HepG2 (cell line): Measurements from ENCODE around the gene OR2T2. TPM values are rescaled to one million over a fixed set of nuclear protein-coding genes. Genes with fewer than 3 reads are reported as not detected.

Experiments
- ATAC-seq: fragments of 200-7000 bp; cut with Tn5 transposase; 3 replicates; pipeline ENCODE4 v1.9.1; 2020; ENCODE audit warnings: mild to moderate bottlenecking, moderate library complexity
- BruUV-seq: library from RNA; stranded (reverse); fragments of 400-500 nt; replicated peaks from 2 replicates; lab custom pipeline; 2021; lab: Mats Ljungman, UMichigan
- CTCF ChIA-PET: fragments of 300-600 bp; formaldehyde crosslinking; extraction: SDS; loops from one replicate; lab custom pipeline; 2021; ENCODE audit warnings: low total read pairs, inconsistent platforms, low intra/inter-chr PET ratio; lab: Yijun Ruan, JAX
- POLR2A ChIA-PET: fragments of 350-600 bp; sonication (Branson Sonifier 250); formaldehyde crosslinking; loops from one replicate; lab custom pipeline; 2020; ENCODE audit warnings: antibody characterized with exemption, inconsistent platforms; lab: Yijun Ruan, JAX
- DNase-seq: peaks from one replicate; pipeline ENCODE4 v3.0.0-alpha.2; 2015; ENCODE audit warnings: low spot score
- FAIRE-seq: peaks from 3 replicates; lab custom pipeline; 2011; peaks lifted over from hg19 to GRCh38; lab: Jason Lieb, UNC
- H2AFZ ChIP-seq: one replicate; pipeline ENCODE4 v1.6.1; 2011; ENCODE audit warnings: low read length, inconsistent platforms
- H3K27ac ChIP-seq: fragments of 300-600 bp; 3 replicates; pipeline ENCODE4 v1.8.0; 2011; ENCODE audit warnings: mixed run types, mild to moderate bottlenecking, mixed read lengths, low read length, inconsistent platforms; ENCODE audit not compliant: insufficient read depth; ENCODE audit errors: extremely low read length
- H3K27me3 ChIP-seq, 2 experiments: fragments of 200-600 bp in 1 of 2; 2 replicates in 1 of 2; 3 replicates in 1 of 2; pipeline versions ENCODE4 v1.6.0 to v1.8.0; 2011; ENCODE audit warnings: low read length in 2 of 2, mild to moderate bottlenecking in 2 of 2, moderate library complexity in 2 of 2, inconsistent platforms in 1 of 2; ENCODE audit not compliant: insufficient read depth in 2 of 2, control insufficient read depth in 1 of 2
- H3K36me3 ChIP-seq, 2 experiments: fragments of 200-600 bp in 1 of 2; replicated peaks in 1 of 2; 2 replicates in 1 of 2; 3 replicates in 1 of 2; pipeline versions ENCODE4 v1.5.1 to v1.8.0; 2011; ENCODE audit warnings: low read length in 2 of 2, inconsistent platforms in 1 of 2; ENCODE audit not compliant: insufficient read depth in 2 of 2, control insufficient read depth in 1 of 2
- H3K4me1 ChIP-seq: 2 replicates; pipeline ENCODE4 v1.5.1; 2012; ENCODE audit warnings: low read length, inconsistent platforms; ENCODE audit not compliant: insufficient read depth
- H3K4me2 ChIP-seq: 2 replicates; pipeline ENCODE4 v1.6.0; 2011; ENCODE audit warnings: low read depth, low read length, inconsistent platforms
- H3K4me3 ChIP-seq, 3 experiments: fragments of 200-600 bp in 1 of 3; sonication (generic), shearing (Covaris generic) in 1 of 3; replicated peaks in 1 of 3; 2 replicates each; pipeline ENCODE4 v1.5.1; 2011 to 2016; ENCODE audit warnings: low read length in 3 of 3, inconsistent platforms in 2 of 3, low read depth in 2 of 3, mild to moderate bottlenecking in 2 of 3, control low read depth in 1 of 3, mixed read lengths in 1 of 3; ENCODE audit not compliant: insufficient read depth in 1 of 3
- H3K79me2 ChIP-seq: one replicate; pipeline ENCODE4 v1.6.1; 2011; ENCODE audit warnings: low read length, inconsistent platforms; ENCODE audit not compliant: insufficient read depth
- H3K9ac ChIP-seq: 2 replicates; pipeline ENCODE4 v1.6.0; 2011; ENCODE audit warnings: mild to moderate bottlenecking, low read depth, low read length, inconsistent platforms; ENCODE audit not compliant: insufficient read depth
- H3K9me3 ChIP-seq: 2 replicates; pipeline ENCODE4 v1.5.1; 2012; ENCODE audit warnings: mild to moderate bottlenecking, low read length
- H4K20me1 ChIP-seq: 2 replicates; pipeline ENCODE4 v1.6.0; 2011; ENCODE audit warnings: inconsistent platforms, mild to moderate bottlenecking, low read length, moderate library complexity; ENCODE audit not compliant: insufficient read depth
- ATF1 ChIP-seq: IDR thresholded peaks from 2 replicates; pipeline ENCODE4 v1.6.1; 2016; ENCODE audit warnings: mild to moderate bottlenecking, control low read depth
- HHEX ChIP-seq: IDR thresholded peaks from 2 replicates; pipeline ENCODE4 v1.6.1; 2016; ENCODE audit warnings: control low read depth
- KMT2B ChIP-seq: IDR thresholded peaks from 2 replicates; pipeline ENCODE4 v1.6.1; 2016; ENCODE audit warnings: missing genetic modification reagents, missing compliant biosample characterization
- RAD51 ChIP-seq: fragments of 450-650 bp; IDR thresholded peaks from 2 replicates; pipeline ENCODE4 v1.6.1; 2016; ENCODE audit warnings: borderline replicate concordance
- ZFP82 ChIP-seq: sonication (generic); formaldehyde crosslinking; IDR thresholded peaks from 2 replicates; pipeline ENCODE4 v1.5.1; 2020; ENCODE audit warnings: mild to moderate bottlenecking, missing genetic modification reagents, borderline replicate concordance
- ZNF160 ChIP-seq: sonication (generic); formaldehyde crosslinking; IDR thresholded peaks from 2 replicates; pipeline ENCODE4 v1.8.0; 2022; ENCODE audit warnings: mild to moderate bottlenecking, inconsistent platforms, missing genetic modification reagents
- ZNF264 ChIP-seq: sonication (generic); formaldehyde crosslinking; IDR thresholded peaks from 2 replicates; pipeline ENCODE4 v1.4.0; 2020; ENCODE audit warnings: missing genetic modification reagents
- WGBS: methylation state at CpG from one replicate; pipeline ENCODE4 v1.1.6; 2017; ENCODE audit warnings: low lambda C conversion rate; 5-methylcytosine and 5-hydroxymethylcytosine counted together
- in situ Hi-C: cut with HindIII; loops from 2 replicates; pipeline ENCODE4 v1.10.0; 2017; ENCODE audit warnings: low pct_unique_long_range_greater_than_20kb; ENCODE audit not compliant: extremely low pct_ligation_motif_present
- intact Hi-C: fragments of 100-400 bp; cut with micrococcal nuclease; formaldehyde crosslinking; loops from one replicate; pipeline ENCODE4 v1.10.0; 2022; ENCODE audit not compliant: unreplicated experiment
- polyA plus RNA-seq, 8 experiments: library from polyadenylated mRNA; depleted of rRNA in 3 of 8; stranded (reverse) in 7 of 8; unstranded in 1 of 8; fragments of >200 nt; fragmentation: Illumina TruSeq in 4 of 8; extraction: Trizol in 4 of 8; gene quantifications; 2 replicates each; pipeline versions ENCODE4 v1.2.1 to v1.2.3, GENCODE V29; 2011 to 2016; ENCODE audit warnings: low read depth in 4 of 8, missing spikeins in 1 of 8, mixed read lengths in 1 of 8; ENCODE audit not compliant: insufficient read depth in 1 of 8
- total RNA-seq, 5 experiments: library from RNA; depleted of rRNA; stranded (reverse); fragments of >200 nt; fragmentation: Illumina TruSeq; extraction: Trizol; gene quantifications; 2 replicates each; pipeline ENCODE4 v1.2.3, GENCODE V29; 2016; ENCODE audit warnings: low read depth in 1 of 5
- TF ChIP-seq, protein P1 (sequence below): sonication (generic); formaldehyde crosslinking; IDR thresholded peaks from 2 replicates; pipeline ENCODE4 v1.5.0; 2020; ENCODE audit warnings: mild to moderate bottlenecking, missing genetic modification reagents

Gene OR2T2
- total and polyA plus RNA-seq, 2 of the 13 experiments (the other 11 are each of a cell fraction or from before 2014, with no cell fraction given) = not detected

DNA sequence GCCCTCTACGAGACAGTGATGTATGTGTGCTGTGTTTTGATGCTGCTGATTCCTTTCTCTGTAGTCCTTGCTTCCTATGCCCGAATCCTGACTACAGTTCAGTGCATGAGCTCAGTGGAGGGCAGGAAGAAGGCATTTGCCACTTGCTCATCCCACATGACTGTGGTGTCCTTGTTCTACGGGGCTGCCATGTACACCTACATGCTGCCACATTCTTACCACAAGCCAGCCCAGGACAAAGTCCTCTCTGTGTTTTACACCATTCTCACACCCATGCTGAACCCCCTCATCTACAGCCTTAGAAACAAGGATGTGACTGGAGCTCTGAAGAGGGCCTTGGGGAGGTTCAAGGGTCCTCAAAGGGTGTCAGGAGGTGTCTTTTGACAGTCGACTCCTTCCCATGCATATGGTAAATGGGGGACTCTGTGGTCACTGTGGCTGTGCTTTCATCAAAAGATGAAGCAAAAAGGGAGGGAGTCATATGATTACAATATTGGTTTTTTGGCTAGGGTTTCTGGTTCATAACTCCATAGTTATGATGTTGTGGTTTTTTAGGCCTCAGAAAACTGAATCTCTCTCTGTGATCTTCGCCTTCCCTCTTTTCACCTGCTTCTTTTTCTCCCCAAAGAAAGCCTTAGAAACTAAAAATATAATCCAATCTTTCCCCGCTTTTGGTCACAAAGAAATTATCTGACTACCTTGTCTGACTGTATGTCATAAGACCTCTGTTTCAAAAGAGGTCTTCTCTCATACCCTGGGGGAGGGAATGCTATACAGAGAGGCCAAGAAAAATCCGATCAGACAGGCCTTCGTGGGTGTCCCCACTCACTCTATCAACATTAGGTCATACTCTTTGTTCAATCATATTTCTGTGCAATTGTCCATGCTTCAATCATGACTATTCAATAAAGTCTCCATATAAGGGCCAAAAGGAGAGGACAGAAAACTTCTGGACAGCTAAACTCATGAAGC is 38.4 kb upstream of the OR2T2 start:
- intact Hi-C loops = no loop called here

DNA sequence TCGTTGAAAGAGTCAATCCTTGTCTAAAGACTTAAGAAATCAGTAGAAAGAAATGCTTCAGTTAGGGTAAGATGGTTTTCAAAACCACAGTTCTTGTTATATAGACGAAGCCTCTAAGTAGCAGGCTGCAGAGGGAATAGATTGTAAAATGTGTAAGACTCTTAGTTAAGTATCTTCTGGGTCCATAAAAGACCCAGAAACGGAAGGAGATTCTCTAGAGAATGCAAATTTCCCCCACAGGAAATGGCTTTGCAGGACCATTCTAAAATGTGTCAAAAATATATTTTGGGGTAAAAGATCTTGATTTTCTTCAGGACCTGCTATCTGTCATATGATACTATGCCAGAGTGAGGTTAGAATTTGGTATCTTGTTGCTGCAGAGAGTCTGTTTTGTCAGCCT is 29.2 kb upstream of the OR2T2 start:
- in situ Hi-C loops (no loop called here), intact Hi-C loops (no loop called here)
- DNase-seq = no peak
- ATAC-seq = no peak
- Histone ChIP-seq H3K4me2 (no peak overlapping the region), H3K4me3 (no peak overlapping the region), H3K9me3 (peaks cover 89% of the 10 kb centered on the region), H3K4me1 (no peaks in the 10 kb centered on the region), H3K36me3 (no peaks in the 10 kb centered on the region), H4K20me1 (no peaks in the 10 kb centered on the region), H3K9ac (no peak overlapping the region), H3K79me2 (no peaks in the 10 kb centered on the region), H2AFZ (no peak overlapping the region), H3K27ac (no peak overlapping the region), H3K27me3 (no peaks in the 10 kb centered on the region)
- WGBS = 0% methylated on average over 3 of the region's 3 CpGs
- FAIRE-seq = no peak
- no peak for TF ChIP-seq RAD51
- ChIA-PET POLR2A (no interaction called here), CTCF (no interaction called here)
- BruUV-seq = no TSS peak

More for the DNA sequence above, 38.4 kb upstream of the OR2T2 start:
- ATAC-seq = no peak
- TF ChIP-seq HHEX (CRISPR knock-in tag) (no peak), KMT2B (CRISPR knock-in tag) (no peak), ATF1 (CRISPR knock-in tag) (no peak), ZFP82 (CRISPR knock-in tag) (no peak), ZNF160 (CRISPR knock-in tag) (no peak), ZNF264 (no peak)
- TF ChIP-seq, protein P1, sequence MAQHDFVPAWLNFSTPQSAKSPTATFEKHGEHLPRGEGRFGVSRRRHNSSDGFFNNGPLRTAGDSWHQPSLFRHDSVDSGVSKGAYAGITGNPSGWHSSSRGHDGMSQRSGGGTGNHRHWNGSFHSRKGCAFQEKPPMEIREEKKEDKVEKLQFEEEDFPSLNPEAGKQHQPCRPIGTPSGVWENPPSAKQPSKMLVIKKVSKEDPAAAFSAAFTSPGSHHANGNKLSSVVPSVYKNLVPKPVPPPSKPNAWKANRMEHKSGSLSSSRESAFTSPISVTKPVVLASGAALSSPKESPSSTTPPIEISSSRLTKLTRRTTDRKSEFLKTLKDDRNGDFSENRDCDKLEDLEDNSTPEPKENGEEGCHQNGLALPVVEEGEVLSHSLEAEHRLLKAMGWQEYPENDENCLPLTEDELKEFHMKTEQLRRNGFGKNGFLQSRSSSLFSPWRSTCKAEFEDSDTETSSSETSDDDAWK = no peak
- TF ChIP-seq, all 625 proteins: peak for 0
- no peaks in the 10 kb centered on the region for H3K79me2 ChIP-seq
- POLR2A ChIA-PET = no interaction called here
- no TSS peak for BruUV-seq
- no peak overlapping the region for H3K9ac ChIP-seq
- CTCF ChIA-PET = no interaction called here
- no peak for DNase-seq
- H2AFZ ChIP-seq = no peak overlapping the region
- WGBS = 4% methylated on average over 8 of the region's 8 CpGs
- H3K27ac ChIP-seq = no peak overlapping the region
- H3K9me3 ChIP-seq = peaks cover 53% of the 10 kb centered on the region
- H3K36me3 ChIP-seq = no peaks in the 10 kb centered on the region
- no peak for FAIRE-seq
- H3K4me2 ChIP-seq = no peak overlapping the region
- in situ Hi-C loops = no loop called here
- no peak overlapping the region for H3K4me3 ChIP-seq
- no peaks in the 10 kb centered on the region for H4K20me1 ChIP-seq
- no peaks in the 10 kb centered on the region for H3K4me1 ChIP-seq
- no peaks in the 10 kb centered on the region for H3K27me3 ChIP-seq
